ENCODE results near the gene KCNAB2. TPM values are rescaled to one million over a fixed set of nuclear protein-coding genes. Genes with fewer than 3 reads are reported as not detected.

KCNAB2 gene
- total RNA-seq, 1 experiment from 2014 or later = 11.0 TPM

GRCh38 chr1:6107409-6108356 is 62.0 kb downstream of the KCNAB2 start:
- no peaks in the 10 kb centered on the region for H3K9me3 ChIP-seq
- Mint-ChIP-seq H3K36me3 (ENCODE audit: insufficient read depth, unreplicated experiment) (no peaks in the 10 kb centered on the region), H3K4me3 (ENCODE audit: unreplicated experiment) (no peak overlapping the region), H3K4me1 (ENCODE audit: low read depth, unreplicated experiment) (no peaks in the 10 kb centered on the region), H3K27me3 (ENCODE audit: insufficient read depth, unreplicated experiment) (peaks cover 3% of the 10 kb centered on the region), H3K27ac (ENCODE audit: unreplicated experiment) (no peak overlapping the region), H3K9me3 (ENCODE audit: unreplicated experiment) (no peaks in the 10 kb centered on the region)
- no peak overlapping the region for H3K4me3 ChIP-seq (ENCODE audit: low read depth, low read length)
- POLR2A ChIA-PET = no interaction called here
- H3K36me3 ChIP-seq (ENCODE audit: control insufficient read depth, insufficient read depth, low read length) = no peaks in the 10 kb centered on the region
- DNase-seq = no peak
- CTCF ChIA-PET = no interaction called here
- no TSS peak for BruUV-seq (replicated peaks)
- H3K4me1 ChIP-seq = no peaks in the 10 kb centered on the region
- TF ChIP-seq CTCF (IDR thresholded peaks at IDR 0.05; ENCODE audit: insufficient read depth in 1 of 2, low read depth in 1 of 2, low read length in 1 of 2, severe bottlenecking in 1 of 2, unreplicated experiment in 1 of 2) = peak in 1 of 2 experiments; percentile 3
- intact Hi-C loops (cut with micrococcal nuclease; ENCODE audit: unreplicated experiment) = loop anchor here (2.0 to 10.0 kb wide), 2 partner anchors 57 to 137 kb away; partner anchors contain the start of gene HES3
- H3K27me3 ChIP-seq (replicated peaks; ENCODE audit: control insufficient read depth, insufficient read depth, low read length) = no peaks in the 10 kb centered on the region

DNA sequence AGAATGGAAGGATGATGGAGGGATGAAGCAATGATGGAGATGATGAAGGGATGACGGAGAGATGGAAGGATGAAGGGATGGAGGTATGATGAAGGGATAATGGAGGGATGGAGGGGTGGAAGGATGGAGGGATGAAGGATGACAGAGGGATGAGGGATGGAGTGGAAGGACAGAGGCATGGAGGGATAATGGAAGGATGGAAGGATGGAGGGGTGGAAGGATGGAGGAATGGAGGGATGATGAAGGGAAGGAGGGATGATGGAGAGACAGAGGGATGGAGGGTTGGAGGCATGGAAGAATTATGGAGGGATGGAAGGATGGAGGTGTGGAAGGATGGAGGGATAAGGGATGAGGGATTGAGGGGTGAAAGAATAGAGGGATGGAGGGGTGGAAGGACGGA is 62.8 kb downstream of the KCNAB2 start:
- CTCF ChIA-PET = interaction anchor here (0.8 to 0.9 kb wide), 2 partner anchors 28 to 136 kb away, joined by 3 read pairs; no protein-coding TSS in a partner anchor
- H3K27me3 ChIP-seq (replicated peaks; ENCODE audit: control insufficient read depth, insufficient read depth, low read length) = no peaks in the 10 kb centered on the region
- no peak overlapping the region for H3K4me3 ChIP-seq (ENCODE audit: low read depth, low read length)
- H3K9me3 ChIP-seq = no peaks in the 10 kb centered on the region
- no peak overlapping the region for H3K4me3 Mint-ChIP-seq (ENCODE audit: unreplicated experiment)
- H3K36me3 ChIP-seq (ENCODE audit: control insufficient read depth, insufficient read depth, low read length) = no peaks in the 10 kb centered on the region
- POLR2A ChIA-PET = no interaction called here
- no peaks in the 10 kb centered on the region for H3K4me1 Mint-ChIP-seq (ENCODE audit: low read depth, unreplicated experiment)
- H3K27ac Mint-ChIP-seq (ENCODE audit: unreplicated experiment) = no peak overlapping the region
- H3K4me1 ChIP-seq = no peaks in the 10 kb centered on the region
- H3K36me3 Mint-ChIP-seq (ENCODE audit: insufficient read depth, unreplicated experiment) = no peaks in the 10 kb centered on the region
- no peak for DNase-seq
- intact Hi-C loops (cut with micrococcal nuclease; ENCODE audit: unreplicated experiment) = loop anchor here (2.0 to 10.0 kb wide), 2 partner anchors 56 to 136 kb away; partner anchors contain the start of gene HES3
- BruUV-seq (replicated peaks) = no TSS peak
- H3K27me3 Mint-ChIP-seq (ENCODE audit: insufficient read depth, unreplicated experiment) = peaks cover 7% of the 10 kb centered on the region
- H3K9me3 Mint-ChIP-seq (ENCODE audit: unreplicated experiment) = no peaks in the 10 kb centered on the region
- TF ChIP-seq CTCF (IDR thresholded peaks at IDR 0.05; ENCODE audit: insufficient read depth in 1 of 2, low read depth in 1 of 2, low read length in 1 of 2, severe bottlenecking in 1 of 2, unreplicated experiment in 1 of 2) = no peak

DNA sequence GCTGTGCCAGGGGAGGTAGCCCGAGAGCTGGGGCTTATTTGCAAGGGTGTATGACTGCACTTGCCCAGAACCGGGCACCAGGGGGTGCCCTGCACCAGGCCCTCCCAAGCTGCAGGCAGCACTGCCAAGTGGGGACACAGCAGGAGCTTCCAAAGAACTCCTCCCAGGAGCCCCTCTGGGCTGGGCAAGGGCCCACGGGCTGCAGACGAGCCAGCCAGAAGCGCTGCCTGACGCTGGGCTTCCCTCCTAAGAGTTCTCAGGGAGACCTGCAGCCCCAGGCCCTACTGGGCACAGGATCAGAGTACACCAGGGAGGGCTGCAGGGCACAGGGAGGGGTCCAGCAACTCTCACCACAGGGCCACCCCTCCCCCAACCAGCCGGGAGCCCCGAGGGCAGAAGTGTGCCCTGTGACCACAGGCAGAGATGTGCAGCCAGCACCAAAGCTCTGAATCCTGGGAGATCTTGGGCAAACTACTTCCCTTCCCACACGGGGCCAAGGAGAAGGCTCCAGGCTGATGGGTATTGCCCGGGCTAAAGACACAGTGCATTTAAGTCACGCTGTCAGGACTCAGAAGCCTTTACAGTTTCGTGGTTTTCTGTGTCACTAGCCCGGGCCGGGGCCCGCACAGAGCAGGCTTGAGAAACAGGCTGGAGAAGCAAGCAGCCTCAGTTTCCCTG is 63.4 kb downstream of the KCNAB2 start:
- Histone ChIP-seq H3K4me1 (no peaks in the 10 kb centered on the region), H3K9me3 (no peaks in the 10 kb centered on the region), H3K27me3 (replicated peaks; ENCODE audit: control insufficient read depth, insufficient read depth, low read length) (no peaks in the 10 kb centered on the region), H3K4me3 (ENCODE audit: low read depth, low read length) (no peak overlapping the region), H3K36me3 (ENCODE audit: control insufficient read depth, insufficient read depth, low read length) (no peaks in the 10 kb centered on the region)
- intact Hi-C loops (cut with micrococcal nuclease; ENCODE audit: unreplicated experiment) = loop anchor here (2.0 to 10.0 kb wide), 2 partner anchors 56 to 136 kb away; partner anchors contain the start of gene HES3
- no peak overlapping the region for H3K27ac Mint-ChIP-seq (ENCODE audit: unreplicated experiment)
- DNase-seq = peak in 1 of 2 experiments; percentile 35
- no peaks in the 10 kb centered on the region for H3K36me3 Mint-ChIP-seq (ENCODE audit: insufficient read depth, unreplicated experiment)
- no TSS peak for BruUV-seq (replicated peaks)
- no peaks in the 10 kb centered on the region for H3K9me3 Mint-ChIP-seq (ENCODE audit: unreplicated experiment)
- ChIA-PET POLR2A (no interaction called here), CTCF (interaction anchor here (0.8 to 0.9 kb wide), 2 partner anchors 27 to 136 kb away, joined by 3 read pairs; no protein-coding TSS in a partner anchor)
- no peak overlapping the region for H3K4me3 Mint-ChIP-seq (ENCODE audit: unreplicated experiment)
- no peaks in the 10 kb centered on the region for H3K4me1 Mint-ChIP-seq (ENCODE audit: low read depth, unreplicated experiment)
- peaks cover 8% of the 10 kb centered on the region for H3K27me3 Mint-ChIP-seq (ENCODE audit: insufficient read depth, unreplicated experiment)
- TF ChIP-seq CTCF (IDR thresholded peaks at IDR 0.05; ENCODE audit: insufficient read depth in 1 of 2, low read depth in 1 of 2, low read length in 1 of 2, severe bottlenecking in 1 of 2, unreplicated experiment in 1 of 2) = peak in 1 of 2 experiments; percentile 46
